Activated T-cell treated with anti-CD3 and anti-CD28 coated beads, Interleukin-2, amount 50 U/mL, for 4 hours (primary cell): ENCODE data around the gene SYS1. TPM values are rescaled to one million over a fixed set of nuclear protein-coding genes. Genes with fewer than 3 reads are reported as not detected.

Experiments used
- ATAC-seq, 2 donors: fragments of 200-7000 bp; cut with Tn5 transposase; one replicate each; pipeline ENCODE4 v1.10.0; 2021
- DNase-seq: peaks from one replicate; pipeline ENCODE4 v3.0.0-alpha.2; 2020
- H3K27me3 Mint-ChIP-seq: one replicate; pipeline ENCODE4 v1.8.0; 2021; ENCODE audit warnings: low read depth, mixed read lengths
- H3K36me3 Mint-ChIP-seq: one replicate; pipeline ENCODE4 v1.8.0; 2022; ENCODE audit warnings: mixed read lengths; ENCODE audit not compliant: insufficient read depth
- H3K4me1 Mint-ChIP-seq: one replicate; pipeline ENCODE4 v1.8.0; 2021; ENCODE audit warnings: low read depth, mixed read lengths
- H3K4me3 Mint-ChIP-seq: one replicate; pipeline ENCODE4 v1.8.0; 2021; ENCODE audit warnings: mild to moderate bottlenecking, moderate library complexity, mixed read lengths
- H3K9me3 Mint-ChIP-seq: one replicate; pipeline ENCODE4 v1.8.0; 2021; ENCODE audit warnings: mixed read lengths
- total RNA-seq, 3 donors: library from RNA; stranded (reverse); gene quantifications; one replicate each; pipeline ENCODE4 v1.2.1, GENCODE V29; 2021

SYS1 gene
- total RNA-seq, 3 donors from 2014 or later: 36.4 to 37.4 (median 36.6) TPM

GRCh38 chr20:45404438-45404837 lies 41.5 kb downstream of the SYS1 start:
- ATAC-seq (no peak), DNase-seq (no peak)
- Mint-ChIP-seq H3K27me3 (no peaks in the 10 kb centered on the region), H3K4me3 (peak overlapping the region; percentile 77), H3K9me3 (peaks cover 9% of the 10 kb centered on the region), H3K36me3 (peaks cover 11% of the 10 kb centered on the region), H3K4me1 (peaks cover 20% of the 10 kb centered on the region)

GRCh38 chr20:45405571-45406259 lies 42.8 kb downstream of the SYS1 start:
- Mint-ChIP-seq H3K4me1 (peaks cover 20% of the 10 kb centered on the region), H3K36me3 (peaks cover 11% of the 10 kb centered on the region), H3K9me3 (no peaks in the 10 kb centered on the region), H3K27me3 (no peaks in the 10 kb centered on the region), H3K4me3 (peak overlapping the region; percentile 77)
- ATAC-seq (peak; percentile 45 to 46), DNase-seq (no peak)

GRCh38 chr20:45406260-45407066 lies 43.5 kb downstream of the SYS1 start:
- no peaks in the 10 kb centered on the region for H3K27me3 Mint-ChIP-seq
- no peaks in the 10 kb centered on the region for H3K9me3 Mint-ChIP-seq
- H3K4me3 Mint-ChIP-seq: peak overlapping the region; percentile 79
- peak; percentile 64 for DNase-seq
- H3K4me1 Mint-ChIP-seq: peaks cover 20% of the 10 kb centered on the region
- peaks cover 14% of the 10 kb centered on the region for H3K36me3 Mint-ChIP-seq
- ATAC-seq: peak; percentile 55 to 62

GRCh38 chr20:45407067-45407745 lies 44.2 kb downstream of the SYS1 start:
- ATAC-seq (peak; percentile 9 to 12), DNase-seq (no peak)
- H3K27me3 Mint-ChIP-seq: no peaks in the 10 kb centered on the region
- H3K4me1 Mint-ChIP-seq: peaks cover 20% of the 10 kb centered on the region
- H3K36me3 Mint-ChIP-seq: peaks cover 14% of the 10 kb centered on the region
- no peaks in the 10 kb centered on the region for H3K9me3 Mint-ChIP-seq
- peak overlapping the region; percentile 79 for H3K4me3 Mint-ChIP-seq

- Mint-ChIP-seq H3K4me3 (peak within 1 kb of the TSS; percentile 79), H3K27me3 (no peaks in the 10 kb centered on the region), H3K9me3 (no peaks in the 10 kb centered on the region), H3K4me1 (peaks cover 20% of the 10 kb centered on the region), H3K36me3 (peaks cover 14% of the 10 kb centered on the region)
- ATAC-seq (peak in 1 of 2 donors; percentile 19), DNase-seq (peak; percentile 37)
These were observed 45.1 kb downstream of the SYS1 start, which contains the start of gene DBNDD2 for GRCh38 chr20:45407783-45408645. DBNDD2 (plus strand) TSS chr20:45408289; CDS start chr20:45408468, 179 bp downstream.

GRCh38 chr20:45408646-45409213 lies 45.8 kb downstream of the SYS1 start:
- peaks cover 22% of the 10 kb centered on the region for H3K4me1 Mint-ChIP-seq
- ATAC-seq: no peak
- no peaks in the 10 kb centered on the region for H3K27me3 Mint-ChIP-seq
- DNase-seq: no peak
- no peaks in the 10 kb centered on the region for H3K9me3 Mint-ChIP-seq
- peaks cover 14% of the 10 kb centered on the region for H3K36me3 Mint-ChIP-seq
- H3K4me3 Mint-ChIP-seq: no peak overlapping the region

- H3K9me3 Mint-ChIP-seq: no peaks in the 10 kb centered on the region
- H3K4me1 Mint-ChIP-seq: peaks cover 24% of the 10 kb centered on the region
- ATAC-seq: no peak
- no peak for DNase-seq
- peaks cover 14% of the 10 kb centered on the region for H3K36me3 Mint-ChIP-seq
- H3K4me3 Mint-ChIP-seq: no peak overlapping the region
- no peaks in the 10 kb centered on the region for H3K27me3 Mint-ChIP-seq
These were observed 46.7 kb downstream of the SYS1 start for GRCh38 chr20:45409521-45410272.

- no peak overlapping the region for H3K4me3 Mint-ChIP-seq
- ATAC-seq (no peak), DNase-seq (no peak)
- H3K9me3 Mint-ChIP-seq: no peaks in the 10 kb centered on the region
- H3K36me3 Mint-ChIP-seq: peaks cover 14% of the 10 kb centered on the region
- H3K27me3 Mint-ChIP-seq: no peaks in the 10 kb centered on the region
- peaks cover 30% of the 10 kb centered on the region for H3K4me1 Mint-ChIP-seq
These were observed 47.9 kb downstream of the SYS1 start for GRCh38 chr20:45410887-45411286.

GRCh38 chr20:45412653-45413052 lies 49.7 kb downstream of the SYS1 start:
- H3K27me3 Mint-ChIP-seq: no peaks in the 10 kb centered on the region
- peaks cover 37% of the 10 kb centered on the region for H3K4me1 Mint-ChIP-seq
- no peak overlapping the region for H3K4me3 Mint-ChIP-seq
- DNase-seq (no peak), ATAC-seq (no peak)
- H3K36me3 Mint-ChIP-seq: peaks cover 14% of the 10 kb centered on the region
- H3K9me3 Mint-ChIP-seq: no peaks in the 10 kb centered on the region

- Mint-ChIP-seq H3K4me1 (peaks cover 40% of the 10 kb centered on the region), H3K4me3 (no peak overlapping the region)
These were observed 50.5 kb downstream of the SYS1 start for GRCh38 chr20:45413479-45413878.

GRCh38 chr20:45415822-45416637 lies 53.1 kb downstream of the SYS1 start, which contains the start of gene PIGT:
PIGT (plus strand) TSS chr20:45416141; CDS start chr20:45416157, 16 bp downstream.
- peak; percentile 93 to 94 for ATAC-seq
- DNase-seq: peak; percentile 83
- Mint-ChIP-seq H3K36me3 (peaks cover 31% of the 10 kb centered on the region), H3K4me1 (peaks cover 53% of the 10 kb centered on the region), H3K27me3 (no peaks in the 10 kb centered on the region), H3K4me3 (peak within 1 kb of the TSS; percentile 96), H3K9me3 (no peaks in the 10 kb centered on the region)

More at GRCh38 chr20:45413479-45413878, 50.5 kb downstream of the SYS1 start:
- DNase-seq (no peak), ATAC-seq (no peak)
- H3K36me3 Mint-ChIP-seq: peaks cover 21% of the 10 kb centered on the region
- H3K9me3 Mint-ChIP-seq: no peaks in the 10 kb centered on the region
- H3K27me3 Mint-ChIP-seq: no peaks in the 10 kb centered on the region

GRCh38 chr20:45416917-45417316 lies 54.0 kb downstream of the SYS1 start:
- no peaks in the 10 kb centered on the region for H3K27me3 Mint-ChIP-seq
- H3K4me1 Mint-ChIP-seq: peaks cover 53% of the 10 kb centered on the region
- H3K9me3 Mint-ChIP-seq: no peaks in the 10 kb centered on the region
- ATAC-seq (no peak), DNase-seq (no peak)
- peaks cover 31% of the 10 kb centered on the region for H3K36me3 Mint-ChIP-seq
- peak overlapping the region; percentile 96 for H3K4me3 Mint-ChIP-seq
